B cell (primary cell): ENCODE data around the gene SYNPO.

ENCODE experiments used
- CTCF ChIP-seq: fragments of 200-600 bp; IDR thresholded peaks from one replicate; pipeline ENCODE4 v1.8.0; 2022; ENCODE audit warnings: antibody characterized with exemption, mild to moderate bottlenecking
- EZH2 ChIP-seq: IDR thresholded peaks from 2 replicates; pipeline ENCODE4 v1.6.1; 2012; ENCODE audit warnings: borderline replicate concordance, low read depth, mild to moderate bottlenecking, moderate library complexity, low read length; ENCODE audit not compliant: insufficient read depth, poor library complexity, severe bottlenecking

- no peak for TF ChIP-seq CTCF
- no peak for TF ChIP-seq EZH2
Measured at GRCh38 chr5:150595466-150596031, 44.9 kb upstream of the SYNPO start.
